BE2C (cell line): ENCODE measurements around the gene PHYH.

Experiments used
- DNase-seq: peaks from one replicate; pipeline ENCODE4 v3.0.0-alpha.2; 2020
- H3K27me3 ChIP-seq: fragments of 250-450 bp; sonication (Bioruptor Pico); 2 replicates; pipeline ENCODE4 v1.5.1; 2020; ENCODE audit warnings: mild to moderate bottlenecking
- H3K36me3 ChIP-seq: fragments of 250-450 bp; sonication (Bioruptor Pico); 2 replicates; pipeline ENCODE4 v1.5.1; 2020; ENCODE audit warnings: mild to moderate bottlenecking
- H3K4me1 ChIP-seq: fragments of 250-450 bp; sonication (Bioruptor Pico); 2 replicates; pipeline ENCODE4 v1.5.1; 2020
- H3K4me3 ChIP-seq: 2 replicates; pipeline ENCODE4 v1.5.1; 2011; ENCODE audit warnings: low read depth, low read length
- H3K9me3 ChIP-seq: fragments of 250-450 bp; sonication (Bioruptor Pico); 2 replicates; pipeline ENCODE4 v1.5.1; 2020
- TF ChIP-seq, protein P1 (sequence below): IDR thresholded peaks from 2 replicates; pipeline ENCODE4 v1.5.1; 2012; ENCODE audit warnings: mild to moderate bottlenecking, low read depth, low read length

PHYH gene

DNA sequence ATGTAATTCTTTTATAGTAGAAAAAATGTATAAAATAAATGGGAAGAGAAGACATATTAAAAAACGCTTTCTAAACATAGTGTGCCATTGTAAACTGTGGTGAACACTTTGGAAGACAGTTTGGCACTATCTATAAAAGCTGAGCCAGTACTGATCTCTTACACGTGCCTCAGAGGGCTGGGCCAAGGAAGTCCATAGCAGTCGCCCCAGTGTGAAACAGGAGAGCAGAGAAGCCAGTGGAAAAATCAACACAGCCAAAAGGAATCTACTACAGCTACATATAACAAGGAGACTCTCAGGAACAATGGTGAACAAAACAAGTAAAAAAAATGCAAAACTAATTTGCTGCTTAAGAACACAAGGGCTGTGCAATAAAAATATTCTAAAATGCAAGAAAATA, 27.7 kb upstream of the PHYH start:
- H3K36me3 ChIP-seq = peaks cover 60% of the 10 kb centered on the region
- H3K9me3 ChIP-seq = no peaks in the 10 kb centered on the region
- DNase-seq = no peak
- TF ChIP-seq, protein P1, sequence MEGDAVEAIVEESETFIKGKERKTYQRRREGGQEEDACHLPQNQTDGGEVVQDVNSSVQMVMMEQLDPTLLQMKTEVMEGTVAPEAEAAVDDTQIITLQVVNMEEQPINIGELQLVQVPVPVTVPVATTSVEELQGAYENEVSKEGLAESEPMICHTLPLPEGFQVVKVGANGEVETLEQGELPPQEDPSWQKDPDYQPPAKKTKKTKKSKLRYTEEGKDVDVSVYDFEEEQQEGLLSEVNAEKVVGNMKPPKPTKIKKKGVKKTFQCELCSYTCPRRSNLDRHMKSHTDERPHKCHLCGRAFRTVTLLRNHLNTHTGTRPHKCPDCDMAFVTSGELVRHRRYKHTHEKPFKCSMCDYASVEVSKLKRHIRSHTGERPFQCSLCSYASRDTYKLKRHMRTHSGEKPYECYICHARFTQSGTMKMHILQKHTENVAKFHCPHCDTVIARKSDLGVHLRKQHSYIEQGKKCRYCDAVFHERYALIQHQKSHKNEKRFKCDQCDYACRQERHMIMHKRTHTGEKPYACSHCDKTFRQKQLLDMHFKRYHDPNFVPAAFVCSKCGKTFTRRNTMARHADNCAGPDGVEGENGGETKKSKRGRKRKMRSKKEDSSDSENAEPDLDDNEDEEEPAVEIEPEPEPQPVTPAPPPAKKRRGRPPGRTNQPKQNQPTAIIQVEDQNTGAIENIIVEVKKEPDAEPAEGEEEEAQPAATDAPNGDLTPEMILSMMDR = no peak
- no peaks in the 10 kb centered on the region for H3K4me1 ChIP-seq
- no peaks in the 10 kb centered on the region for H3K27me3 ChIP-seq
- H3K4me3 ChIP-seq = no peak overlapping the region

DNA sequence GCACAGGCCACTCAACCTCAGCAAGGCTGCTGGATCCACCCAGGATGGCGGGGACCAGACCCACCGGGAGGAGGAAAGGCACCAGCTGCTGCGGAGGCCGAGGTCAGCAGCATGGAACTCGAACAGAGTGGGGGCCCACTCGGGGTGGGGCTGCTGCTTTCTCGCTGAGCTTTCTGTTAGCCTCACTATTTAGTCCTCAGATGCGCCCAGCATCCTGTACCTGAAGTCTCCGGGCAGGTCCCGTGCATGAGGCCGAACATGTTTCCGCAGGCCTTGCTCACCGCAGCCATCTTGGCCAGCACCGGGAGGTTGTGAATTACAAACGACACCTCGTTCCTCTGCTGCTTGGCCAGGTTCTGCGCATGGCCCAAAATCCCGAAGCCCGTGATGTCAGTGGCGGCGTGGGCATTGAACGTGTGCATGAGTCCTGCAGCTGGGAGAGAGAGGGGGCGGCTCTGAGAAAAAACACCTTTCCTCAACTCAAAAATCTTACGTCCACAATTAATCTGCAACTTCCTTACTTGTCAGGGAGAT, 22.8 kb upstream of the PHYH start:
- TF ChIP-seq, protein P1 = no peak
- H3K4me3 ChIP-seq = no peak overlapping the region
- DNase-seq = no peak
- H3K27me3 ChIP-seq = no peaks in the 10 kb centered on the region
- no peaks in the 10 kb centered on the region for H3K9me3 ChIP-seq
- no peaks in the 10 kb centered on the region for H3K4me1 ChIP-seq
- peaks cover 44% of the 10 kb centered on the region for H3K36me3 ChIP-seq

DNA sequence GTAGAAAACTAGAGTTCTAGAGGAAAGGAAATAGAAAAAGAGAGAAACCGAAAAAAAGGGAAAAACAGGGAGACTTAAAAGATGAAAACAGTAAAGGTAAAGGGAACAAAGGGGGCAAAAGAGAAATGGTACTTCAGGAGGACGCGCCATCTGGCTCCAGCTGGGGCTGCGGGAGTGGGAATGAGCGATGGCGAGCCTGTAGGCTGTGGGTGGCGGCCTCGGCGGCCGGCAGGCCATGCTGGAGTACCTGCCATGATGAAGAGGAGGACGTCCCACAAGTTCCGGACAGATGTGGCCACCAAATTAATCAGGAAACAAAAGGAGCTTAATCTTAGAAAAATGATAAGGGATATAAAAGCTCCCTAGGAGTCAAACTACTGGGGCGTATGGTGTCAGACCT, 21.7 kb upstream of the PHYH start:
- H3K27me3 ChIP-seq = no peaks in the 10 kb centered on the region
- DNase-seq = no peak
- H3K4me1 ChIP-seq = no peaks in the 10 kb centered on the region
- TF ChIP-seq, protein P1 = no peak
- peaks cover 41% of the 10 kb centered on the region for H3K36me3 ChIP-seq
- H3K4me3 ChIP-seq = no peak overlapping the region
- H3K9me3 ChIP-seq = no peaks in the 10 kb centered on the region

DNA sequence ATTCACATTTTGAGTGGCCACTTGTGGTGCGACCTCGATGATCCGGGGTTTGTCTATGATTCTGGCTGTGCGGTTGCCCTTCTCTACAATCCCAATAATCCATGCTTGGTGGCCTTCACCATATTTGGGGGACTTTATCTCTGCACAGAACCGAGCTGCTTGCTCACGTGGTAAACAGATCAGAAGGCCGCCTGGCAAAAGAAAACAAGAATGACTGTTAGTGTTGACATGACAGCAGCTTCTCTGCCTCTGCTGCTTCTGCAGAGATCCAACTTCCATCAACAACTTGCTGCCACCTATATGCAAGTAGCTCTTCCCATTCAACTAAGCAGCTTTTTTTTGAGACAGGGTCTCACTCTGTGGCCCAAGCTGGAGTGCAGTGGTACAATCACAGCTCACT, 19.3 kb upstream of the PHYH start:
- H3K9me3 ChIP-seq = no peaks in the 10 kb centered on the region
- no peaks in the 10 kb centered on the region for H3K27me3 ChIP-seq
- no peak for DNase-seq
- TF ChIP-seq, protein P1 = no peak
- H3K4me3 ChIP-seq = no peak overlapping the region
- H3K36me3 ChIP-seq = peaks cover 24% of the 10 kb centered on the region
- H3K4me1 ChIP-seq = no peaks in the 10 kb centered on the region

DNA sequence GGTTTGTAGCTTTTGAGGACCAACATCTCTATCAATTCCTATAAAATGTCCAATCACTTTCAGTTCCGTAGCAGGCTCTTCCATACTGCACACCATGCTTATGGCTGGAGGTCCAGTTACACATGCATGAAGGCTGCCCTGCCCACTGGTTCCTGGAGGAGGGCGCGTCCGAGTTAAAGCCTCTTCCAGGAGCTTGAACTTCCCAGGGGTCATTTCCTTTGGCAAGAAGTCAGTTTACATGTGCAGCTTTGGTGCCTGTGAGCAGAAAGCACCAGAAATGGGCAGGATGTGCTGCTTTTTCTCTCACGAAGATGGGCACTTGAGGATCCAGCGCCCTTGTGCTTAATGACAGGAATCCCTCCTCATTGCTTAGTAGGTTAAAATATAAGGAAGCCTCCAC, 17.6 kb upstream of the PHYH start:
- TF ChIP-seq, protein P1 = no peak
- no peak for DNase-seq
- no peaks in the 10 kb centered on the region for H3K27me3 ChIP-seq
- no peaks in the 10 kb centered on the region for H3K9me3 ChIP-seq
- peaks cover 15% of the 10 kb centered on the region for H3K36me3 ChIP-seq
- no peak overlapping the region for H3K4me3 ChIP-seq
- no peaks in the 10 kb centered on the region for H3K4me1 ChIP-seq

DNA sequence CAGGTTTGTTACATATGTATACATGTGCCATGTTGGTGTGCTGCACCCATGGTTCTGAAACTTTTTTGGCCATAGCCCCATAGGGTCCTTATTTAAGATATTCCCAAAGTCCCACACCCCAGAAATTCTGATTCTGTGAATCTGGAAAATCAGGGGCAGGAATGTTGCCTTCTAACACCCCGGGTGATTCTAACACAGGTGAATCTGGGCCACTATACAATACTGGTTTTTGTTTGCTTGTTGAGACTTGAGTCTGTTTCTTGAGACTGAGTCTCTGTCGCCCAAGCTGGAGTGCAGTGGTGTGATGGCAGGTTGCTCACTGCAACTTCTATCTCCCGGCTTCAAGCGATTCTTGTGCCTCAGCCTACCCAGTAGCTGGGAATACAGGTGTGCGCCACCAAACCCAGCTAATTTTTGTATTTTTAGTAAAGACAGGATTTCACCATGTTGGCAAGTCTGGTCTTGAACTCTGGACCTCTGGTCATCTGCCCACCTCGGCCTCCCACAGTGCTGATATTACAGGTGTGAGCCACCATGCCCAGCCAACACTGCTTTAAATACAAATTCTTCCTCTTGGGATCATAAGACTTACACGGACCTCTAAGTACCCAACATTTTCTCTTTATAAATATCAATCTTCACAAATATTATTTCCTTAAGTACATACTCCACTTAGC, 16.9 kb upstream of the PHYH start:
- H3K27me3 ChIP-seq = no peaks in the 10 kb centered on the region
- no peaks in the 10 kb centered on the region for H3K4me1 ChIP-seq
- no peak for DNase-seq
- H3K9me3 ChIP-seq = no peaks in the 10 kb centered on the region
- TF ChIP-seq, protein P1 = no peak
- peaks cover 11% of the 10 kb centered on the region for H3K36me3 ChIP-seq
- no peak overlapping the region for H3K4me3 ChIP-seq
